HG03108 (cell line): ENCODE measurements around the gene PDE1C.

ENCODE experiments used
- ATAC-seq: cut with Tn5 transposase; IDR thresholded peaks from one replicate; pipeline ENCODE4 v1.9.1; 2021; ENCODE audit warnings: moderate library complexity; ENCODE audit not compliant: unreplicated experiment

PDE1C gene

GRCh38 chr7:31899356-31899927 lies 170.8 kb downstream of the PDE1C start:
- no peak for ATAC-seq

GRCh38 chr7:31896925-31897324 lies 173.3 kb downstream of the PDE1C start:
- ATAC-seq: no peak

- no peak for ATAC-seq
These were observed 175.9 kb downstream of the PDE1C start for GRCh38 chr7:31894308-31894707.

GRCh38 chr7:31893365-31893764 lies 176.8 kb downstream of the PDE1C start:
- ATAC-seq: no peak

GRCh38 chr7:31892099-31892829 lies 177.9 kb downstream of the PDE1C start:
- ATAC-seq: peak; percentile 79

- ATAC-seq: no peak
These were observed 179.4 kb downstream of the PDE1C start for GRCh38 chr7:31890766-31891165.

- ATAC-seq: no peak
These were observed 180.0 kb downstream of the PDE1C start for GRCh38 chr7:31890198-31890597.

- no peak for ATAC-seq
These were observed 183.2 kb downstream of the PDE1C start for GRCh38 chr7:31887006-31887405.

GRCh38 chr7:31885171-31885570 lies 185.0 kb downstream of the PDE1C start:
- no peak for ATAC-seq

- peak; percentile 73 for ATAC-seq
These were observed 186.4 kb downstream of the PDE1C start for GRCh38 chr7:31883761-31884164.

- ATAC-seq: no peak
These were observed 188.0 kb downstream of the PDE1C start for GRCh38 chr7:31882187-31882586.

GRCh38 chr7:31878875-31879274 lies 191.3 kb downstream of the PDE1C start:
- no peak for ATAC-seq

- no peak for ATAC-seq
These were observed 194.8 kb downstream of the PDE1C start for GRCh38 chr7:31875424-31875823.

- ATAC-seq: no peak
These were observed 195.4 kb downstream of the PDE1C start for GRCh38 chr7:31874631-31875386.

GRCh38 chr7:31873816-31874597 lies 196.2 kb downstream of the PDE1C start:
- ATAC-seq: peak; percentile 96

- no peak for ATAC-seq
These were observed 197.4 kb downstream of the PDE1C start for GRCh38 chr7:31872545-31873370.

GRCh38 chr7:31864646-31865045 lies 205.6 kb downstream of the PDE1C start:
- ATAC-seq: no peak

GRCh38 chr7:31860925-31861324 lies 209.3 kb downstream of the PDE1C start:
- ATAC-seq: no peak

- no peak for ATAC-seq
These were observed 212.2 kb downstream of the PDE1C start for GRCh38 chr7:31858055-31858454.

GRCh38 chr7:31857172-31857571 lies 213.0 kb downstream of the PDE1C start:
- ATAC-seq: no peak
